Frontal cortex (tissue), 4 donors: ENCODE measurements around the gene BTN3A1. TPM values are rescaled to one million over a fixed set of nuclear protein-coding genes. Genes with fewer than 3 reads are reported as not detected.
"Not testable (repeated sequence)": the region's sequence is repeated elsewhere in the genome, so short reads cannot be mapped to it uniquely, and the experiment has no call there.

Experiments used
- DNase-seq, 2 donors: peaks; one replicate each; pipeline ENCODE4 v3.0.0; 2012; ENCODE audit warnings: low spot score in 2 of 2
- FAIRE-seq: peaks from 2 replicates; lab custom pipeline; 2012; peaks lifted over from hg19 to GRCh38; lab: Jason Lieb, UNC
- total RNA-seq: library from RNA; depleted of rRNA; stranded (reverse); fragments of >200 nt; gene quantifications from one replicate; pipeline ENCODE4 v1.2.3, GENCODE V29; 2014
- donor health status: control.
- donor health status: control.
- donor health status: control.

BTN3A1 gene
- total RNA-seq: 19.6 TPM

DNA sequence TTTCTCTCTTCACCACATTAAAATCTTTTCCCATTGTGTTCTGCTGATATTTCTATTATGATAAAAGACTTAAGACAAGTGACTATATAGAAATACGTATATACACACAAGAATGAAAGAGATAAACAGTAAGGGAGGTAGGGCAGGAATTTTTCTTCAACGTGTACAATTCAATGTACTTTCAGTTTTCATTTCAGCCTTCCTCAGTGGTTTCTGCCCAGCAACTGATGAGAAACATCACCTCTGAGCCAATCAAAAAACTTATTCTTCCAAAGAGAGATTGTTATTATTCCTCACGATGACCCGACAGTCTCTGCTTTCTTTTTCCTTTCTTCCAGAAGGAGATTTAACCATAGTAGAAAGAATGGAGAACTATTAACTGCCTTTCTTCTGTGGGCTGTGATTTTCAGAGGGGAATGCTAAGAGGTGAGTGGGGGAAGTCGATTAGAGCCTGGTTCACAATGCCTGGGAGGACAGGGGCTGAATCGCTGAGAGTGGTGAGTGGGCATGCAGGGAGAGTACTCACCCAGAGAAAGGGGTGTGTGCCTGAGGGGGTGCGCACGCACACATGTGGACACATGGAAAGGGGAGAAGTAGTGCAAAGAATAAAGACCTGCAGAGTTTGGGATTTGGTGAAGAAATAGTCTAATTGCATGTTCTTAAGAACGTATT, at the start of gene BTN3A1:
Gene BTN3A1 (plus strand): TSS at position 289 of the 672 bp plus-strand sequence. CDS start 3,289 bp downstream, outside the sequence.
- FAIRE-seq (peak; percentile 54), DNase-seq (peak; percentile 35 to 54)

- FAIRE-seq (no peak), DNase-seq (no peak)
Measured at GRCh38 chr6:26352315-26352714, 49.8 kb upstream of the BTN3A1 start.

DNA sequence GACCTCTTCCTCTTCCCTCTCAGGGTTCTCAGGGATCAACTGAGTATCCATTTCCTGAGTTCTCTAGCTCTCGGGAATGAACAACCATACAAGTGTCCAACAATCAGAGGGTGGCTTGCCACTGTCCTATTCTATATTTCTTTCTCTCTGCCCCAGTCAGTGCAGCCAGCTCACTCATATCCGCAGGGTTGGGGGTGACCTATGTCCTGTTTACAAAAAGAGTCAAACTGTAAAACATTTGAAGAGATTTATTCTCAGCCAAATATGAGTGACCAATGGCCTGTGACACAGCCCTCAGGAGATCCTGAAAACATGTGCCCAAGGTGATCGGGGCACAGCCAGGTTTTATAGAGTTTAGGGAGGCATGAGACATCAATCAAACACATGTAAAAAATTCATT, 47.9 kb upstream of the BTN3A1 start:
- no peak for DNase-seq
- no peak for FAIRE-seq

- no peak for FAIRE-seq
- DNase-seq: no peak
Measured at GRCh38 chr6:26355366-26355765, 46.7 kb upstream of the BTN3A1 start.

- FAIRE-seq, DNase-seq: not testable (repeated sequence)
Measured at GRCh38 chr6:26357543-26357942, 44.5 kb upstream of the BTN3A1 start.

DNA sequence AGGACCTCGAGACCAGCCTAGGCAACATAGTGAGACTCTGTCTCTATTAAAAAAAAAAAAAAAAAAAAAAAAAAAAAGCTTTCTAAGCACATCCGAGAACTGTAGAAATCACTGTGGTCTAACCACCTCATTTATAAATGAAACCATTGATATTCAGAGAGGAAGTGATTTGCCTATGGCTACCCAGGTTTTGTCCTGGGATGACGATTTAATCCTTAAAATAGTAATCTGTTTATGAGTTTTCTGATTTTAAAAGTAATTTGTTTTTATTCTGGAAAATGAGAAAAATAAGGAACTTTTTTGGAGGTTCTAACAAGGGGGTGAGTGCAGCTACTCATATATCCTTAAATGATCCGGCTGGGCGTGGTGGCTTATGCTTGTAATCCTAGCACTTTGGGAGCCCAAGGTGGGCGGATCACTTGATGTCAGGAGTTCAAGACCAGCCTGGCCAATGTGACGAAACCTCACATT, 43.5 kb upstream of the BTN3A1 start:
- no peak for FAIRE-seq
- no peak for DNase-seq

DNA sequence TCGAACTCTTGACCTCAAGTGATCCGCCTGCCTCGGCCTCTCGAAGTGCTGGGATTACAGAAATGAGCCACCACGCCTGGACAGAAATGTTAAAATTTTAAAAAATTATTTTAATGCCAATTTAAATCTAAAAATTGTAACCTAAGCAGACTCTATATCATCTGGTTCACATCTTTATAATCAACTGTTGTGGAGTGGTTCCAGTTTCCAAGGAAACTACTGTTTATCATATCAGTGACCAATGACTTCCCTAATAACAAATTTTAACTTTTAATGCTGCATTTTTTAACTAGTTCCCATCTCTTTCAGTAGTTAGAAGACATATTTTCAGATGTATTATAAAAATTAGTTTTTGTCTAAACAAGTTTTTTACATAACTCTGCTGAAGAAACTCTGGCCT, 42.3 kb upstream of the BTN3A1 start:
- DNase-seq (no peak), FAIRE-seq (no peak)

DNA sequence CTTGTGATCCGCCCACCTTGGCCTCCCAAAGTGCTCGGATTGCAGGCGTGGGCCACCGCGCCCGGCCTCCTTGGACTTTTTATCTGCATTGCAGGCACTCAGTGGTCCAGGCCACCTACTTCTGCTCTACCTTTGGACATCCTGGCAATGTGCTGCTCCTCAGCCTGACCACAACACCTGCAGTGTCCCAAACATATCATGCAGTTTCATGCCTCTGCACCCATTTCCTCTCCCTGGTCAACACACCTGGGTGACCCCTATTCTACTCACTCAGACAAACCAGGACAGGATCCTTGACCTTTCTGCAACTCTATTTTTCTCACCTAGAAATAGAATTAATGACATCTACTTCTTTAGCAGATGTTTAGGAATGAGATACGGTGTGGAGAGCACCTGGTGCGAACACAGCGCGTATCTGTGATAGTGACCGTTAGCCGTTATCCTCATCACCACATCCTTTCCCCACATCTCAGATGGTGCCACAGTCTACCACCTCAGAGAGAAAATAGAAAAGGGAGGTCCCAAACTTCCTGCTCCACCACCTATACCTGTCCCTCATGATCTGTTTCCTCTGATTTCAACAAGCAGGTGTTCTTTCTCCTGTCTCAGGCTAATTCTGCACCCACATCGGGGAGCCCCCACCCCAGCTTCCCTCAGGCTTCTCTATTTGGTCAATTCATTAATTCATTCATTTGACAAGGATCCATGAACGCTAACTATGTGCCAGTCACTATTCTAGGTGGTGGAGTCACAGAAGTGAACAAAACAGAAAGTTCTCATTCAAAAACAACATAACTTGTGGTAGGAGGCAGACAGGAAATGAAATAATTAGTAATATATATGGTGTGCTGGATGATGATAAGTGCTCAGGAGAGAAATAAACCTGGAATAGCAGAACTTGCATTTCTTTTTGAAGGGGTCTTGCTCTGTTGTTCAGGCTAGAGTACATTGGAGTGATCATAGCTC, 41.3 kb upstream of the BTN3A1 start:
- FAIRE-seq (no peak), DNase-seq (no peak)

GRCh38 chr6:26361544-26361943, 40.5 kb upstream of the BTN3A1 start:
- no peak for DNase-seq
- no peak for FAIRE-seq

DNA sequence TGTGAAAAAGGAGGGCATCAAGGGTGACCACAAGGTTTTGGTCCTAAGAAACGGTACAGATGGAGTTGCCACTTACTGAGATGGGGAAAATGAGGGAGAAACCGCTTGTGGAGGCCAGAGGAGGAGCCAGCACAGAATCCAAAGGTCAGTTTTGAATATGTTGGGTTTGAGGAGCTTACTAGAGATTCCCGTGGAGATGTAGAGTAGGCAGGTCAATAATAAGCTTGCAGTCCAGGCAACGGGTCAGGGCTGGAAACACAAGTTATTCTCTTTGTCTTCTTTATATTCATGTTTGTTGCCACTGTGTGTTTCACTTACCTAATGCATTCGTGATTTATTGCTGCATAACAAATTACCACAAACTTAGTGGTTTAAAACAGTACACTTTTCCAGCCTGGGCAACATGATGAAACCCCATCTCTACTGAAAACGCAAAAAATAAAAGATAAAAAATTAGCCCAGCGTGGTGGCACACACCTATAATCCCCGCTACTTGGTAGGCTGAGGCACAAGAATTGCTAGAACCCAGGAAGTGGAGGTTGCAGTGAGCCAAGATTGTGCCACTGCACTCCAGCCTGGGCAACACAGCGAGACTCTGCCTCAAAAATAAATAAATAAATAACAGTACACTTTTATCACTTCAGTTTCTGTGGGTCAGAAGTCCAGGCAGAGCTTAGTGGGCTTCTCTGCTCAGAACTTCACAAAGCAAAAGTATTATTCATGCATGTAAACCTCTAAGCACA, 39.8 kb upstream of the BTN3A1 start:
- FAIRE-seq: no peak

DNA sequence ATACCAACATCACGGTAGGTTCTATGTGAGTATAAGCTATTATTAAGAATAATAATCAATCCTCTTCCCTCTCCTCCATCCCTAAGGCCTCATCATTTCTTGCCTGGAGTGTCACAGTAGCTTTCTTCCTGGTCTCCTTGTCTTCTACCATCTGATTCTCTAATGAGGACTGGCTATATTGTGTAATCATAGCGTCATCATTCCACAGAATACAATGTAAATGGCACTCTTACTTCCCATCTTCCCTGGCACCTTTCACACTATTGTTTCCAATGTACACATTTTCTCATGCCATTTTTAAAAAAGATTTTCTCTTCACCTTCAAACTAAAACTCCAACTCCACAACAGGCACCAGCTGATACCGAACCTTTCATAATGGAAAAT, 39.2 kb upstream of the BTN3A1 start:
- FAIRE-seq (no peak), DNase-seq (no peak)

More for the DNA sequence above, 39.8 kb upstream of the BTN3A1 start:
- no peak for DNase-seq

DNA sequence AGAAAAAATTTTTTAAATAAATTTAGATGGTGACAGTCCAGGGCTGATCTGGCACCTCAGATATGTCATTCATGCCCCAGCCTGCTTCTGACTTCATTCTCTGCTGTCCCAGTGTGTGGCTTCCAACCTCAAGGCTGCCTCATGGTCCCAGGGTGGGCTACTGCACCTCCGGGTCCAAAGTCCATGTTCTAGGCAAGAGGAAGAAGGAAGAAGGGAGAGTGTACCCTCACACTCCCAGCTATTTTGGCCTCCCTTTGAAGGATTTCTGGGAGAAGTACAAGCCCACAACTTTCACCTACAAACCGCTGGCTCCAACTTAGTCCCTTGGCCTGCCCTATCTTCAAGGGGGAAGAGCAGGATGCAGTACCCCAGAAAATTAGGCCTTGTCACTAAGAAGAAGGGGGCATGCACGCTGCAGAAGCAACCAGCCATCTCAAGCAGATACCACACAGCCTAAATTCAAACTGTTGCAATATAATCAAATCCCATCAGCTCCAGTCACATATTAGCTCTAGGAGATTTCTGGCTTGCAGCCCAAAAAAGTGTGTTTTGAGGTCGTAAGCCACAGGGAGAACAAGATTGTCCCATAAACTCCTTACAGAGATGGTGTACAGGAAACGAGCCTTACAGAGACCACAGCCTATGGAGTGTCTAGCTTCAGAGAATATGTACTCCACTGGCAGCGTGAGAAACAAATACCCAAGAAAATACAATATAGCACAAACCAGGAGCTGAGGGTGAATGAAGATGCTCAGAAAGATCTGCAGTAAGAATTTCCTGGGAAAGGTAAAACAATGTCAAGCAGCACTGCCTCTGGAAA, 38.0 kb upstream of the BTN3A1 start:
- FAIRE-seq: no peak
- no peak for DNase-seq

GRCh38 chr6:26365633-26365995, 36.5 kb upstream of the BTN3A1 start:
- FAIRE-seq (no peak), DNase-seq (no peak)

DNA sequence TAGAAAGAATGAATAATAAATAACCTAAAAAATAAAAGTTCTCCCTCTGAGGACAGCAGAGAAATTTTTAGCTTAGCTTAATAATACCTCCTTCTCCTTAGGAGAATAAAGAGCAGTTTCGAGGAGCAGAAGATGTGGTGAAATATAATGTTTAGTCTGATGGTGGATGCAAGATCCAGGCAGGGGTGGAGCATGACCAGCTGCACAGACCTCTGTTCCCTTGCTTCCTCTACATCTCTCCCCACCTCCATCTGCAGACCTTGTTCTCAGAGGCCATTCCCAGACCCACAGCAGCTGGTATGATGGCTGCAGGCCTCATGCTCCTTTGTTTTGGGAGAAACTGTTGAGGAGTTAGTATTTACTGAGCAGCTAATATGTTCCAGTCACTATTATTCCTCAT, 35.6 kb upstream of the BTN3A1 start:
- no peak for DNase-seq
- no peak for FAIRE-seq

- DNase-seq (no peak), FAIRE-seq (no peak)
Measured at GRCh38 chr6:26367114-26367513, 35.0 kb upstream of the BTN3A1 start.

- not testable (repeated sequence) for DNase-seq, FAIRE-seq
Measured at GRCh38 chr6:26371813-26372212, 30.3 kb upstream of the BTN3A1 start.

GRCh38 chr6:26372308-26373144, 29.5 kb upstream of the BTN3A1 start:
- FAIRE-seq (no peak), DNase-seq (no peak)

DNA sequence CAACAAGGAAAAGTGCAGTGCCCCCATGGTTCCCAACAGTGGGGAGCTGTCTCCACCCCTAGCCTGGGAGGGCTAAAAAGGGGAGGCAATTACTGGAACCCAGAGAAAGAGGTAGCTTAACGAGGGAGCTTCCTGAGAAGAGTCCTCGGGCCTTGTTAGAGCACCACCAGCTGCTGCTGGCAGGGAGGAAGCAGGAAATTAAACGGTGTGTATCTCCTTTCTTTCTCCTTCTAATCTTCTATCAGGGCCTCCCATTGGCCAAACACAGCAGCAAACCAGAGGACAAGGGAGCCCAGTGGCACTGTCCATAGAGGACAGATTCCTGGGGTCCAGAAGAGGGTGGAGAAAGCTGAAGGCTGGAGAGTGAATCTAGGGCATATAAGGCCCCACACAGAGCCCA, 26.8 kb upstream of the BTN3A1 start:
- no peak for DNase-seq
- FAIRE-seq: no peak

DNA sequence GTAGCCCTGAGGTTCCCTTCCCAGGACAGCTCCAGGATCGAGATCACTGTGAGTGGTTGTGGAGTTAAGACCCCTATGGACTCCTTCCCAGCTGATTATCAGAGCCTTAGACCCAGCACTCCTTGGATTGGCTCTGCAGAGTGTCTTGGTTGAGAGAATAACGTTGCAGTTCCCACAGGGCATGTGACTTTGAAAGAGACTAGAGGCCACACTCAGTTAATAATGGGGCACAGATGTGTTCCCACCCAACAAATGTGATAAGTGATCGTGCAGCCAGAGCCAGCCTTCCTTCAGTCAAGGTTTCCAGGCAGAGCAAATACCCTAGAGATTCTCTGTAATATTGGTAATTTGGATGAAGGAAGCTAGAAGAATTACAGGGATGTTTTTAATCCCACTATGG, 24.4 kb upstream of the BTN3A1 start:
- no peak for DNase-seq
- FAIRE-seq: no peak
